GM18520 (cell line): Measurements from ENCODE around the gene CANT1.

Experiments
- ATAC-seq: cut with Tn5 transposase; IDR thresholded peaks from one replicate; pipeline ENCODE4 v1.9.1; 2021; ENCODE audit not compliant: unreplicated experiment

Gene CANT1

GRCh38 chr17:78997231-78997741, 12.3 kb downstream of the CANT1 start:
- ATAC-seq: no peak

GRCh38 chr17:78996781-78997201, 12.8 kb downstream of the CANT1 start:
- ATAC-seq: no peak

GRCh38 chr17:78995761-78996451, 13.7 kb downstream of the CANT1 start:
- no peak for ATAC-seq

GRCh38 chr17:78995022-78995760, 14.4 kb downstream of the CANT1 start:
- ATAC-seq: no peak

GRCh38 chr17:78993981-78994671, 15.4 kb downstream of the CANT1 start:
- ATAC-seq: no peak

- no peak for ATAC-seq
Observed at GRCh38 chr17:78993241-78993956, 16.2 kb downstream of the CANT1 start.

DNA sequence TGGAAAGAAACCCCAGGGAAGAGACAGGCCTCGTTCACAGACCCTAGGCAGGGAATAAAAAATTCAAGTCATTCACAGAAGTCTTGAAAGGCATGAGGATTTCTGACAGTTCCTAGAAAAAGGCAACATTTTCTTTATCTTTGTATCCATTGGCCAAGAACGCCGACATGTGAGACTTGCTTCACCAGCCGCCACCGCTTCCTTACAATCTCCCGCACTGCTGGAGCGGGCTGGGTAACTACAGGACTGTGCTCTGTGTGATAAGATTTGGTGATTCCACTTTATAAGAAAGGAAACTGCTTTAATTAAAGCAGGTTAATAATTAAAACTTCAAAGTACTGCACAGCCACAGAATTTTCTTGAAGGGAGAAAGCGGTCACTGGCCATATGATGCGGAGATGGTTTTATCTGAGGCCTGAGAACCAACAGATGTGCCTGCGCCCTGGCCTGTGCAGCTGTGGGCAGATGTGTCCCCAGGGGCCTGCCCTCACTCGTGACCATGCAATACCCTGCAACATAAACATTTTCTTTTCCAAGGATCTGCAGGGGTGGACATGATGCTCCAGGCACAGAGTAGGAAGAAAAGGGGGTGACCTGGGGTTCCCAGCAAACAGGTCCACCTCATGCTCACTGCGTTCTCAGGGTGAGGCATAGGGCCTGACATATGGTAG, 16.9 kb downstream of the CANT1 start:
- ATAC-seq: no peak

DNA sequence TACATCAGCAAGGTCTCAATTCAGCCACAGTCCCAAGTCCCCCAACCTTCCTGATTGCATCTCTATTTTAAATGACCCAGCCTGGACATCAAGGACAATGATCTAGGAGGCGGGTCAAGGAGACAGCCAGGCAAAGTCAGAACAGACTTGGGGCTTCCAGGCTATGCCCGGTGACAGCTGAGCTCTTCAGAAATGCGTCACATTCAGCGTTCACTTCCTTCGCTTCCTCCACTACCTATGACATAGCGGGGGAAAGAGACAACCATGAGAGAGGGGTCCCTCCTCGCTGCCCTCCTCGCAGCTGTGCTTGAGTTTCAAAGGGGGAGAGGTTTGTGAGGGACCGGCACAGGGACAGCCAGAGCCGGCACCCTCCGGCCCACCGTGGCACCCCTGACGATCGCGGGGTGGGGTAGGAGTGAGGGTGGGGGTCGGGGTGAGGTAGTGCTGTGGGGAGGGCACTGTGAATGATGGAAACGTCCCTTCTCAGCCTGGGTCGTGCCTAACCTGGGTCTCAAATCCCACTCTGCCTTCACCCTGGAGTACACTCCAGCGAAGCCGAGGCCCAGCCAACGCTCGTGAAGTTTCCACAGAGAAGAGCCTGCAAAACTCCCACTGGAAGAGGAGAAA, 17.5 kb downstream of the CANT1 start:
- no peak for ATAC-seq

GRCh38 chr17:78991017-78991738, 18.4 kb downstream of the CANT1 start:
- ATAC-seq: no peak

- no peak for ATAC-seq
Observed at GRCh38 chr17:78990349-78991016, 19.1 kb downstream of the CANT1 start.

- no peak for ATAC-seq
Observed at GRCh38 chr17:78988152-78988551, 21.4 kb downstream of the CANT1 start.

DNA sequence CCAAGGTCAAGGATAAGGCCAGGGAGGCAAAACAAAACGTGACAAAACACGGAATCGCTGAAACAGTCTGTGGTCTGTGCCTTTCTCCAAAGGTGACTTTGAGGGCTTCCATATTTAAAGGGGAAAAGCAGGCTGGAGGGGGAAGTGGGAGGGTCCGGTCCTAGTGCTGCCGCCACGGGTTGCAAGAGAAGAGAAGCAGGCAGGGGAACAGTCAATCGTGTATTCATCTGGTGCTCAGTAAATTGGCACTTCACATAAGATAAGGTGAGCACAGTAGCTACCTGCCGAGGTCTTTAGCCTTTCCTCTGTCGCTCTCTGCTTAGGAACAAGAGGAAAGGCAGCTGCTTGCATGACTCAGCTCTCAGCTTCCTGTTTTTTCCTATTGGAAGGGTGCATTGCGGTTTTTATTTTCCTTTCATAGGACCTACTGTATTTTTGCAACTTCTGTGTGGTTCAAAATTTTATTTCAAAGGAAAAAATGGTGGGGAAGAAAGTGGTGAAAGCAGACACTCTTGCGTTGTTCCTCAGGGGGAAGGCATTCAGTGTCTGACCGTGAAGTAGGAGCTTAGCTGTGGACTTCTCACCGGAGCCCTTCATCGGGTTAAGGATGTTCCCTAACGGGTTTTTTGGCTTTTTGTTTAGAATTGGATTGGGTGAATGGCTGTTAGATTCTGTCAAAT, 22.8 kb downstream of the CANT1 start:
- ATAC-seq: no peak

GRCh38 chr17:78986048-78986648, 23.4 kb downstream of the CANT1 start:
- no peak for ATAC-seq

GRCh38 chr17:78985395-78985794, 24.2 kb downstream of the CANT1 start:
- ATAC-seq: no peak

DNA sequence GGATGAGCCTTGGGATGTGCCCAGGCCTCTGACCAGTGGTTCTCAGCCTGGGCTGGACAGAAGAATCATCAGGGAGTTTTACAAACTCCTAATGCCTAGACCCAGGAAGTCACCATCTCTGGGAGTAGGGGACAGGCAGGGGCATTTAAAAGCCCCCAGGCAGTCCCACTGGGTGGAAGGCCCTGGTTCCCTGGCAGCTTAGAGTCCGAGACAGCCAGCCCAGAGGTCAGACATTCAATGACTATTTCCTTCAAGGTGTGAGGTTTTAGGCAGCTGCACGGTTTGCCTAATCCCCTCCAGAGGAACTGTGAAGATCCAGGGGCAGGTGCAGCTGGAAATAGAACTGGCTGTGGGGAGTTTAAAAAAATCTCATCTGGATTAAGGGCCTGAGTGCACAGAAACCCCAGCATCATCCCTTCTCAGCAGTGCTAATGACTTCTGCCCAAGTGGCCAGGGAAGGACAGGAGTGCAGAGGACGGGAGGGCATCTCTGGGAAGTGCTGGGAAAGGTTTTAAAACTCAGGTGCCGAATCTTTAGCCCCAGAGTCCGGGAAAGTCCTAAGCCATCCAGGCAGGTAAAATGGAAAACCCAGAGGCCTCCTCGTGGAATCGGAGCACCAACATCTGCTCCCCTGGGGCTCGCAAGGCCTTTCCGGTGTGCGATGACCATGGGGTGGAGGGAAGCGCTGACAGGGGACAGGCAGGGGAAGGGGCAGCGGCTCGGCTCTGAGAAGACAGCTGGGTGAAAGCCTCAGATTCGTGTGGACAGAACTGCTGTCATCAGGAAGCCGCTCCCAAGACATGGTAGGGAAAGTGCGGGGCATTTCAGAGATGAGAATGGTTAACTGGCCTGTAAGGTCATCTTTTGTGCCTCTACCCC, 28.3 kb downstream of the CANT1 start:
- ATAC-seq: no peak

DNA sequence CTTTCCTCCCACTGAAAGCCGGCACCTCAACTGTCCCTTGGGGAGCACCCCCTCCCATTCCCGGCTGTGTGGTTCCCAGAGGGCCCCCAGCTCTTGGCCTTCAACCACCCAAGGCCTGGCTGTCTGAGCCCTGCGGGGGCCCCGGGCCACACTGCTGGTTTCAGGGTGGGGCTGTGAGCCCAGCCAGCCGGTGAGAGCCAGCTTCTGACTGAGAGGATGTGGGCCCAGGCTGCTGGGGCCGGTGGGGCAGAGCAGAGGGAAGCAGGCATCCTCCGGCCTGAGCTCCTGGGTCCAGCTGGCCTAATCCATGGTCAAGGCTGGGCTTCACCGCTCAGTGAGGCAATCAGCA, 29.0 kb downstream of the CANT1 start:
- no peak for ATAC-seq
